Neural progenitor cell (in vitro differentiated cells): ENCODE data around the gene MVK.

ENCODE experiments used
- CTCF ChIP-seq: fragments of 200-600 bp; sonication (generic); IDR thresholded peaks from 2 replicates; pipeline ENCODE4 v1.5.1; 2017; ENCODE audit warnings: antibody characterized with exemption, mild to moderate bottlenecking
- EZH2 ChIP-seq: fragments of 200-600 bp; sonication (generic); IDR thresholded peaks from 2 replicates; pipeline ENCODE4 v1.6.1; 2017; ENCODE audit warnings: antibody characterized with exemption, mild to moderate bottlenecking, moderate library complexity

- no peak for TF ChIP-seq CTCF
- TF ChIP-seq EZH2 = no peak
These were observed 20.1 kb upstream of the MVK start for GRCh38 chr12:109553483-109553882.
